ENCODE data around the gene DEFB123.

- TF ChIP-seq CTCF (IDR thresholded peaks at IDR 0.05) (no peak), POLR2A (IDR thresholded peaks at IDR 0.05) (no peak)
These were observed 35.3 kb downstream of the DEFB123 start for GRCh38 chr20:31475472-31476293.
